ENCODE measurements around the gene ARHGAP8. TPM values are rescaled to one million over a fixed set of nuclear protein-coding genes. Genes with fewer than 3 reads are reported as not detected.
A peak's percentile ranks its signal among the peaks of the same experiment; 100 is the strongest.

The ARHGAP8 gene
- 10 to 100 TPM in 1 of 2 donors, 1 to 10 TPM in 1; 9.5 to 15.0 TPM for total RNA-seq
- 9.7 TPM for polyA plus RNA-seq (ENCODE audit: insufficient read depth, low read depth, low replicate concordance)
- long read RNA-seq, donor 1 = 0 reads
- long read RNA-seq, donor 2 = 0 reads

DNA sequence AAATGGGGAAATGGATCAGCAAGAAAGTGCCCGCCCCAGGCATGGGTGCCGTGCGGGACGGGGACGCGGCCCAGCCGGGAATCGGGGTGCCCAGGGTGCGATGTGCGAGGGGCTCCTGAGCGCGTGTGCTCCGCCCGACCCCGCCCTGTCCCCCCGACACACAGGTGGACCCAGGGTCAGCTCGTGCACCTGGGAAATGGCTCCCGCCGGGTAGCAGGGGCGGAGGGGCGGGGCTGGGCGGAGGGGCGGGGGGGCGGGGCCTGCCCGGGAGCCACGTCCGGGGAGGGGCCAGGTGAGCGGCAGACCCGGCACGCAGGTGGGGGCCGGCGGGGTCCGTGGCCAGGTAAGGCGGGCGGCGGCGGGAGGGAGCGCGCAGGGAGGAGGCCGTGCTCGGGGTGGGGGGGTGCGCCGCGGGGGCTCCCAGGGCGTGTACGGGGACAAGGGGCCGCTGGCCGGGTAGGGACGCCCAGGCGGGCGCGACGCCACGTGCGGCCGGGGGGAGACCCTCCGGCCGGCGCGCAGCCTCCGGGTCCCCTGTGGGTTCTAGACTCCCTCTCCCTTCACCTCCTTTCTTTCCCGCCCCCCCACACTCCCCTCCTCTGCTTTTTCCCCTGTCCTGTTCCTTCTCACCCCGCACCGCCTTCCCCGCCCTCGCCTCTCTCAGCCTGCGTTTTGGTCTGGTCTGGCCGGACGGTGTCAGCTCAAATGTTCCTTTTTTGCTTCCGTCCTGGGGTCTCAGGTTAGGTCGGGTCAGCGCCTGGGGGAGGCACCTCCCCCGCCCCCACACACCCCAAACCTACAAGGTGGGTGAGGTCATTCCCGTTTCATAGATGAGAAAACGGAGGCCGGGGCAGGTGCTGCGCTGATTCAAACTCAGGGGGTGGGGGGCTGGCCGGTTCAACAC lies at the start of gene ARHGAP8:
Gene ARHGAP8, plus strand, starts transcription at position 291 of the 904 bp plus-strand sequence. CDS start 33,953 bp downstream, outside the sequence.
- DNase-seq = no peak
- no peak within 1 kb of the TSS for H3K27ac ChIP-seq
- intact Hi-C loops (cut with DNase I; ENCODE audit: low total_unique reads) = no loop called here

DNA sequence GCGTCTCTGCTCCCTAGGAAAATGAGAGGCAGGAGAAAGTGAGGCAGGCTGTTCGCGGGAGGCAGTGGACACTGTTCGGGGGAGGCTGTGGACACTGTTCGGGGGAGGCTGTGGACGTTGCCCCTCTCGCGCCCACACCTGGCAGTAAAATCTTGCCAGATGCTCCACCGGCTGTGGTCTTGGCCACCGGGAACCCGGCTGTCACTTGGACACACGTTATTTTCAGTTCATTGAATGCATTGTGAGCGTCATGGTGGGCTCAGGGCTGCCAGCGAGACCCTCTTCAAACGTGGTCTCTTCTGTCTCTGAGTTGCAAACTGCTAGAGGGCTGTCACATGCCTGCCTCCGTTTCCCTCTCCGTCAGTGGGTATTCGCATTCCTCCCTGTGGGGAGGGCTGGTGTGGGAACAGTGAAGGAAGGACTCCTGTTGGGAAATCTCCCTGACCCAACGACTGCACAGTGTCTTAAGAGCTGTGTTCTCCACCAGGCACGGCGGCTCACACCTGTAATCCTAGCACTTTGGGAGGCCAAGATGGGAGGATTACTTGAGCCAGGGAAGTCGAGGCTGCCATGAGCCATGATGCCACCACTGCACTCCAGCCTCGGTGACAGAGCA lies 49.0 kb upstream of the ARHGAP8 start:
- H3K4me1 ChIP-seq = peaks cover 4% of the 10 kb centered on the region
- intact Hi-C loops (cut with DNase I; ENCODE audit: low total_unique reads) = no loop called here
- no peaks in the 10 kb centered on the region for H3K36me3 ChIP-seq (ENCODE audit: low read depth, missing control alignments)
- TF ChIP-seq, protein P1, sequence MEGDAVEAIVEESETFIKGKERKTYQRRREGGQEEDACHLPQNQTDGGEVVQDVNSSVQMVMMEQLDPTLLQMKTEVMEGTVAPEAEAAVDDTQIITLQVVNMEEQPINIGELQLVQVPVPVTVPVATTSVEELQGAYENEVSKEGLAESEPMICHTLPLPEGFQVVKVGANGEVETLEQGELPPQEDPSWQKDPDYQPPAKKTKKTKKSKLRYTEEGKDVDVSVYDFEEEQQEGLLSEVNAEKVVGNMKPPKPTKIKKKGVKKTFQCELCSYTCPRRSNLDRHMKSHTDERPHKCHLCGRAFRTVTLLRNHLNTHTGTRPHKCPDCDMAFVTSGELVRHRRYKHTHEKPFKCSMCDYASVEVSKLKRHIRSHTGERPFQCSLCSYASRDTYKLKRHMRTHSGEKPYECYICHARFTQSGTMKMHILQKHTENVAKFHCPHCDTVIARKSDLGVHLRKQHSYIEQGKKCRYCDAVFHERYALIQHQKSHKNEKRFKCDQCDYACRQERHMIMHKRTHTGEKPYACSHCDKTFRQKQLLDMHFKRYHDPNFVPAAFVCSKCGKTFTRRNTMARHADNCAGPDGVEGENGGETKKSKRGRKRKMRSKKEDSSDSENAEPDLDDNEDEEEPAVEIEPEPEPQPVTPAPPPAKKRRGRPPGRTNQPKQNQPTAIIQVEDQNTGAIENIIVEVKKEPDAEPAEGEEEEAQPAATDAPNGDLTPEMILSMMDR (IDR thresholded peaks at IDR 0.05) = no peak
- TF ChIP-seq POLR2A (IDR thresholded peaks at IDR 0.05) = no peak
- no peak for DNase-seq
- H3K27ac ChIP-seq = no peak overlapping the region
- 31 to 36% methylated on average over 20 to 23 of the region's 23 CpGs for WGBS, 2 donors
- no peaks in the 10 kb centered on the region for H3K9me3 ChIP-seq
- peak overlapping the region in 1 of 2 donors; percentile 65 for H3K4me3 ChIP-seq
- no peaks in the 10 kb centered on the region for H3K27me3 ChIP-seq

More for the DNA sequence above, at the start of gene ARHGAP8:
- no peaks in the 10 kb centered on the region for H3K27me3 ChIP-seq
- H3K36me3 ChIP-seq (ENCODE audit: low read depth, missing control alignments) = no peaks in the 10 kb centered on the region
- H3K4me3 ChIP-seq = peak within 1 kb of the TSS; percentile 48 to 55
- H3K9me3 ChIP-seq = no peaks in the 10 kb centered on the region
- TF ChIP-seq POLR2A (IDR thresholded peaks at IDR 0.05) = no peak
- TF ChIP-seq, protein P1 (IDR thresholded peaks at IDR 0.05) = no peak
- 6 to 8% methylated on average over 49 to 62 of the region's 78 CpGs for WGBS, 2 donors
- H3K4me1 ChIP-seq = peaks cover 17% of the 10 kb centered on the region

DNA sequence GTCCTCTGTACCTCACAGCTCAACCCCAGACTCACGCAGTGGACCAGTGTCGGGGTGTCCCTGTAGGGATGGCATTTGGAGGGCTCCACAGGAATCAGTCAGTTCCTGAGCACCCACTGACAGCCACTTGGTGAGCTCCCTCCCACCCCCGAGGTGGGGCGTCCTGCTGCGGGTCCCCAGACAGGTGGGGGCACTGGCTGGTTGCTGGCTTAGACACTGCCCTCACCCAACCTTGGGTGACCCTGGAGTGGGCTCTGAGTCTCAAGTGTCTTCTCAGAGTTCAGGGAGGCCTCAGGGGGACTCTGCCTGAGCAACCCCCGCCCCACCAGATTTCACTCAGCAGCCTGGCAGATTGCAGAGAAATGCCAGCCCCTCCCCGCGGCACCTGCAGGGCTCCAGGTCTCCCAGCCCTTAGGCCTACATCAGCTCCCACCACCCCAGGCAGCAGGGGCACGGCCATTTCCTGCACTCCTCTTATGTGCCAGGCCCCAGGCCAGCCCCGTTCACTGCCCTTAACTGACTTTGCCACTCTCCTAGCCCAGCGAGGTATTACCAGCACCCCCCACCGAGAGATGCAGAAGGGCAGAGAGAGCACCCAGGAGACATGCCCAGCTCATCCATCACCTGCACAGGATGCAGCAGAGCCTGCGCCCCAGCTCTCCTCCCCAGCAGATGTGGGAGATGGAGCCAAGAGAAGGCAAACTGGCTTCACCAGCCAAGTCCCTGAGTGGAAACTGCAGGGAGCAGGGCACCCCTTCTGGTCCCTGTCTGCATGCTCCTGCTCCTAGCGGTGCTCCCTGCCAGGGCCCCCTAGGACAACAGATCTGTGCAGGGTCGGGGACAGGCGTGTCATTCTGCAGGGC lies 48.0 kb upstream of the ARHGAP8 start:
- no peak for TF ChIP-seq POLR2A (IDR thresholded peaks at IDR 0.05)
- TF ChIP-seq, protein P1 (IDR thresholded peaks at IDR 0.05) = no peak
- H3K4me1 ChIP-seq = no peaks in the 10 kb centered on the region
- WGBS, 2 donors = 89 to 90% methylated on average over 7 to 16 of the region's 16 CpGs
- DNase-seq = no peak
- H3K27ac ChIP-seq = no peak overlapping the region
- intact Hi-C loops (cut with DNase I; ENCODE audit: low total_unique reads) = no loop called here
- no peaks in the 10 kb centered on the region for H3K36me3 ChIP-seq (ENCODE audit: low read depth, missing control alignments)
- H3K27me3 ChIP-seq = no peaks in the 10 kb centered on the region
- no peak overlapping the region for H3K4me3 ChIP-seq
- H3K9me3 ChIP-seq = no peaks in the 10 kb centered on the region

DNA sequence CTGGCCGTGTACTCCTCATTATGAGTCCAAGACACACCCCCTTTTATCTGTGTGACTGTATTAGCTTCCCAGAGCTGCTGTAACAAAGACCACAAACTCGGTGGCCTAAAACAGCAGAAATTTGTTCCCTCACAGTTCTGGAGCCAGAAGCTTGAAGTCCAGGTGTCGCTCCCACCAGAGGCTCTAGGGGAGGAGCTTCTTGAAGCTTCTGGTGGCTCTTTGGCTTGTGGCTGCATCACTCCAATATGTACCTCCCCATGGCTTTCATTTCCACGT lies 47.4 kb upstream of the ARHGAP8 start:
- Histone ChIP-seq H3K27me3 (no peaks in the 10 kb centered on the region), H3K9me3 (no peaks in the 10 kb centered on the region), H3K27ac (no peak overlapping the region), H3K36me3 (ENCODE audit: low read depth, missing control alignments) (no peaks in the 10 kb centered on the region), H3K4me3 (no peak overlapping the region), H3K4me1 (no peaks in the 10 kb centered on the region)
- WGBS, 2 donors = 85 to 91% methylated on average over 4 of the region's 4 CpGs
- no peak for DNase-seq
- intact Hi-C loops (cut with DNase I; ENCODE audit: low total_unique reads) = no loop called here
- TF ChIP-seq POLR2A (IDR thresholded peaks at IDR 0.05) = no peak
- TF ChIP-seq, protein P1 (IDR thresholded peaks at IDR 0.05) = no peak
